HG03378 (cell line): ENCODE measurements around the gene SRSF9.

ENCODE experiments used
- ATAC-seq: cut with Tn5 transposase; IDR thresholded peaks from one replicate; pipeline ENCODE4 v1.9.1; 2021; ENCODE audit warnings: mild to moderate bottlenecking, moderate library complexity; ENCODE audit not compliant: unreplicated experiment

SRSF9 gene

GRCh38 chr12:120416490-120417216 is 52.9 kb downstream of the SRSF9 start:
- no peak for ATAC-seq

GRCh38 chr12:120413901-120414695 is 55.5 kb downstream of the SRSF9 start:
- ATAC-seq: no peak

- no peak for ATAC-seq
Observed at GRCh38 chr12:120412421-120412820, 57.1 kb downstream of the SRSF9 start.
